T-cell (primary cell): ENCODE data around the gene SPOPL. TPM values are rescaled to one million over a fixed set of nuclear protein-coding genes. Genes with fewer than 3 reads are reported as not detected.
"Not testable (repeated sequence)": the region's sequence is repeated elsewhere in the genome, so short reads cannot be mapped to it uniquely, and the experiment has no call there.

Source experiments
- ATAC-seq, 4 experiments: fragments of 200-7000 bp in 3 of 4; fragments of 150-1000 bp in 1 of 4; cut with Tn5 transposase; replicated peaks in 1 of 4; 1 replicate in 3 of 4; 2 replicates in 1 of 4; pipeline ENCODE4 v1.10.0; 2021; ENCODE audit warnings: moderate library complexity in 3 of 4, mild to moderate bottlenecking in 2 of 4, moderate number of reproducible peaks in 1 of 4
- CTCF ChIA-PET, 2 donors: fragments of 300-600 bp; sonication (Branson Sonifier 250); formaldehyde crosslinking; loops; one replicate each; lab custom pipeline; 2022; ENCODE audit warnings: antibody characterized with exemption in 2 of 2; lab: Charles Lee
- POLR2A ChIA-PET, 2 donors: fragments of 300-600 bp; sonication (Branson Sonifier 250); formaldehyde crosslinking; loops; one replicate each; lab custom pipeline; 2022; ENCODE audit warnings: antibody characterized with exemption in 2 of 2; lab: Charles Lee
- DNase-seq, 35 experiments: peaks; one replicate each; pipeline versions ENCODE4 v3.0.0 to v3.0.0-alpha.2; 2013 to 2023
- H3K27ac ChIP-seq: one replicate; pipeline ENCODE4 v1.5.1; 2013; ENCODE audit warnings: low read length
- H3K27me3 ChIP-seq, 2 experiments: replicated peaks in 1 of 2; 1 replicate in 1 of 2; 2 replicates in 1 of 2; pipeline versions ENCODE4 v1.6.1 to v1.7.0; 2013; ENCODE audit warnings: low read length in 1 of 2, mixed read lengths in 1 of 2; ENCODE audit not compliant: control insufficient read depth in 2 of 2, insufficient read depth in 2 of 2; ENCODE audit errors: extremely low read depth in 1 of 2
- H3K36me3 ChIP-seq, 2 donors: 1 replicate in 1 of 2; 2 replicates in 1 of 2; pipeline versions ENCODE4 v1.6.1 to v1.7.0; 2013; ENCODE audit warnings: low read length in 1 of 2; ENCODE audit not compliant: control insufficient read depth in 2 of 2, insufficient read depth in 1 of 2; ENCODE audit errors: extremely low read depth in 1 of 2
- H3K4me1 ChIP-seq, 2 experiments: 1 replicate in 1 of 2; 2 replicates in 1 of 2; pipeline versions ENCODE4 v1.6.1 to v1.7.0; 2013; ENCODE audit warnings: low read length in 2 of 2, mixed read lengths in 1 of 2; ENCODE audit not compliant: insufficient read depth in 2 of 2, control insufficient read depth in 1 of 2; ENCODE audit errors: extremely low read depth in 1 of 2
- H3K4me3 ChIP-seq, 2 donors: 1 replicate in 1 of 2; 2 replicates in 1 of 2; pipeline versions ENCODE4 v1.5.1 to v1.7.0; 2013; ENCODE audit warnings: mild to moderate bottlenecking in 2 of 2, low read length in 1 of 2, moderate library complexity in 1 of 2; ENCODE audit not compliant: control insufficient read depth in 1 of 2; ENCODE audit errors: extremely low read depth in 1 of 2
- H3K9me3 ChIP-seq: 2 replicates; pipeline ENCODE4 v1.7.0; 2013
- H3K27ac Mint-ChIP-seq, 2 donors: one replicate each; pipeline ENCODE4 v1.8.0; 2020 to 2021; ENCODE audit warnings: mild to moderate bottlenecking in 2 of 2, mixed read lengths in 2 of 2
- H3K27me3 Mint-ChIP-seq, 2 donors: one replicate each; pipeline ENCODE4 v1.8.0; 2021 to 2022; ENCODE audit warnings: mixed read lengths in 2 of 2
- H3K36me3 Mint-ChIP-seq: one replicate; pipeline ENCODE4 v1.8.0; 2021; ENCODE audit warnings: mixed read lengths
- H3K4me1 Mint-ChIP-seq, 3 donors: one replicate each; pipeline ENCODE4 v1.8.0; 2020 to 2022; ENCODE audit warnings: mixed read lengths in 3 of 3, mild to moderate bottlenecking in 1 of 3
- H3K4me3 Mint-ChIP-seq, 3 donors: one replicate each; pipeline ENCODE4 v1.8.0; 2020 to 2022; ENCODE audit warnings: mild to moderate bottlenecking in 3 of 3, mixed read lengths in 3 of 3, moderate library complexity in 3 of 3
- H3K9me3 Mint-ChIP-seq, 3 donors: one replicate each; pipeline ENCODE4 v1.8.0; 2020 to 2022; ENCODE audit warnings: mixed read lengths in 3 of 3
- WGBS: methylation state at CpG from one replicate; pipeline ENCODE4 v1.1.5; 2013; ENCODE audit warnings: missing lambda C conversion rate; ENCODE audit not compliant: insufficient coverage; 5-methylcytosine and 5-hydroxymethylcytosine counted together
- total RNA-seq, 35 experiments: library from RNA in 6 of 35; stranded (reverse) in 6 of 35; fragments of 120-200 nt in 1 of 35; gene quantifications; one replicate each; pipeline versions ENCODE4 v1.2.1 to v1.2.4 and lab custom pipeline; 2013 to 2026

Gene SPOPL
- total RNA-seq, 5 donors from 2014 or later (not counting 1 experiment from before 2014, with no cell fraction given), result 10.4 to 22.0 (median 11.8) TPM

- Histone ChIP-seq H3K36me3 (no peaks in the 10 kb centered on the region), H3K4me3 (no peak overlapping the region), H3K9me3 (peaks cover 4% of the 10 kb centered on the region), H3K27ac (no peak overlapping the region), H3K4me1 (peaks cover 0 to 17% of the 10 kb centered on the region in 2 experiments), H3K27me3 (no peaks in the 10 kb centered on the region)
- ChIA-PET POLR2A (no interaction called here), CTCF (interaction anchor here in 1 of 2 donors (0.9 to 1.4 kb wide), 3 partner anchors 11 to 41 kb away, joined by 3 to 5 read pairs (median 4); no protein-coding TSS in a partner anchor)
- WGBS, result 100% methylated on average over 2 of the region's 3 CpGs
- H3K36me3 Mint-ChIP-seq, result peaks cover 13% of the 10 kb centered on the region
- peaks cover 0 to 5% of the 10 kb centered on the region in 2 donors for H3K27me3 Mint-ChIP-seq
- peak overlapping the region in 1 of 3 donors; percentile 22 for H3K4me3 Mint-ChIP-seq
- H3K9me3 Mint-ChIP-seq, result peaks cover 0 to 7% (median 1%) of the 10 kb centered on the region in 3 donors
- H3K4me1 Mint-ChIP-seq, result peaks cover 49 to 60% (median 52%) of the 10 kb centered on the region in 3 donors
- H3K27ac Mint-ChIP-seq, result no peak overlapping the region
- DNase-seq (no peak), ATAC-seq (no peak)
These were observed 13.5 kb downstream of the SPOPL start for GRCh38 chr2:138515092-138515491.

- H3K4me3 ChIP-seq, result no peak overlapping the region
- POLR2A ChIA-PET, result interaction anchor here in 1 of 2 donors (0.5 kb wide), 1 partner anchor 51 kb away, joined by 4 read pairs; no protein-coding TSS in a partner anchor
- peaks cover 9% of the 10 kb centered on the region for H3K36me3 Mint-ChIP-seq
These were observed 14.6 kb downstream of the SPOPL start for GRCh38 chr2:138516030-138516704.

GRCh38 chr2:138518860-138519259 lies 17.3 kb downstream of the SPOPL start:
- Mint-ChIP-seq H3K9me3 (peaks cover 0 to 9% (median 0%) of the 10 kb centered on the region in 3 donors), H3K36me3 (peaks cover 26% of the 10 kb centered on the region), H3K27me3 (no peaks in the 10 kb centered on the region), H3K4me1 (peaks cover 43 to 66% (median 50%) of the 10 kb centered on the region in 3 donors), H3K27ac (no peak overlapping the region), H3K4me3 (no peak overlapping the region)
- Histone ChIP-seq H3K9me3 (no peaks in the 10 kb centered on the region), H3K27ac (no peak overlapping the region), H3K27me3 (no peaks in the 10 kb centered on the region), H3K4me3 (no peak overlapping the region), H3K4me1 (peaks cover 0 to 17% of the 10 kb centered on the region in 2 experiments), H3K36me3 (no peaks in the 10 kb centered on the region)
- POLR2A ChIA-PET, result interaction anchor here in 1 of 2 donors (0.7 kb wide), 1 partner anchor 13 kb away, joined by 6 read pairs; no protein-coding TSS in a partner anchor
- CTCF ChIA-PET, result interaction anchor here in 1 of 2 donors (0.6 kb wide), 1 partner anchor 9 kb away, joined by 3 read pairs; no protein-coding TSS in a partner anchor
- ATAC-seq, result no peak
- no peak for DNase-seq
- no CpG with 5 or more reads among the region's 1 CpG for WGBS

More at GRCh38 chr2:138516030-138516704, 14.6 kb downstream of the SPOPL start:
- DNase-seq, result peak in 1 of 35 experiments; percentile 24
- CTCF ChIA-PET, result interaction anchor here in 1 of 2 donors (0.9 to 1.4 kb wide), 3 partner anchors 13 to 42 kb away, joined by 3 to 5 read pairs (median 4); no protein-coding TSS in a partner anchor
- peak overlapping the region in 1 of 2 donors; percentile 12 for H3K27ac Mint-ChIP-seq
- H3K9me3 Mint-ChIP-seq, result peaks cover 0 to 7% (median 0%) of the 10 kb centered on the region in 3 donors
- 10% methylated on average over 3 of the region's 3 CpGs for WGBS
- Histone ChIP-seq H3K27me3 (no peaks in the 10 kb centered on the region), H3K9me3 (peaks cover 1% of the 10 kb centered on the region), H3K27ac (no peak overlapping the region), H3K4me1 (peaks cover 0 to 17% of the 10 kb centered on the region in 2 experiments), H3K36me3 (no peaks in the 10 kb centered on the region)
- peaks cover 49 to 59% (median 53%) of the 10 kb centered on the region in 3 donors for H3K4me1 Mint-ChIP-seq
- peaks cover 0 to 5% of the 10 kb centered on the region in 2 donors for H3K27me3 Mint-ChIP-seq
- peak in 3 of 4 experiments; percentile 58 to 75 (median 67) for ATAC-seq
- H3K4me3 Mint-ChIP-seq, result peak overlapping the region in 1 of 3 donors; percentile 1

GRCh38 chr2:138521821-138522220 lies 20.3 kb downstream of the SPOPL start:
- H3K9me3 ChIP-seq, result no peaks in the 10 kb centered on the region
- no peak for DNase-seq
- 100% methylated on average over 1 of the region's 5 CpGs for WGBS
- no peaks in the 10 kb centered on the region for H3K27me3 ChIP-seq
- H3K36me3 ChIP-seq, result no peaks in the 10 kb centered on the region
- H3K27ac Mint-ChIP-seq, result no peak overlapping the region
- ChIA-PET POLR2A (no interaction called here), CTCF (interaction anchor here in 1 of 2 donors (1.0 kb wide), 1 partner anchor 17 kb away, joined by 3 read pairs; no protein-coding TSS in a partner anchor)
- no peak for ATAC-seq
- H3K9me3 Mint-ChIP-seq, result peaks cover 8 to 16% (median 8%) of the 10 kb centered on the region in 3 donors
- H3K36me3 Mint-ChIP-seq, result peaks cover 40% of the 10 kb centered on the region
- no peak overlapping the region for H3K27ac ChIP-seq
- no peak overlapping the region for H3K4me3 ChIP-seq
- no peaks in the 10 kb centered on the region for H3K27me3 Mint-ChIP-seq
- H3K4me1 ChIP-seq, result peaks cover 0 to 2% of the 10 kb centered on the region in 2 experiments
- H3K4me3 Mint-ChIP-seq, result no peak overlapping the region
- H3K4me1 Mint-ChIP-seq, result peaks cover 22 to 51% (median 29%) of the 10 kb centered on the region in 3 donors

GRCh38 chr2:138522556-138522955 lies 21.0 kb downstream of the SPOPL start:
- Mint-ChIP-seq H3K4me1 (peaks cover 27 to 50% (median 30%) of the 10 kb centered on the region in 3 donors), H3K9me3 (peaks cover 8 to 16% (median 8%) of the 10 kb centered on the region in 3 donors), H3K27me3 (no peaks in the 10 kb centered on the region), H3K27ac (no peak overlapping the region), H3K4me3 (no peak overlapping the region), H3K36me3 (peaks cover 43% of the 10 kb centered on the region)
- no peaks in the 10 kb centered on the region for H3K9me3 ChIP-seq
- no peak overlapping the region for H3K4me3 ChIP-seq
- no peaks in the 10 kb centered on the region for H3K27me3 ChIP-seq
- POLR2A ChIA-PET, result no interaction called here
- CTCF ChIA-PET, result interaction anchor here in 1 of 2 donors (1.0 kb wide), 1 partner anchor 18 kb away, joined by 3 read pairs; no protein-coding TSS in a partner anchor
- peaks cover 0 to 2% of the 10 kb centered on the region in 2 experiments for H3K4me1 ChIP-seq
- no peaks in the 10 kb centered on the region for H3K36me3 ChIP-seq
- ATAC-seq (no peak), DNase-seq (no peak)
- WGBS, result no CpG with 5 or more reads among the region's 3 CpGs
- H3K27ac ChIP-seq, result no peak overlapping the region

GRCh38 chr2:138523018-138523672 lies 21.6 kb downstream of the SPOPL start:
- peaks cover 47% of the 10 kb centered on the region for H3K36me3 Mint-ChIP-seq
- DNase-seq, POLR2A ChIA-PET, H3K27me3 Mint-ChIP-seq, H3K9me3 ChIP-seq, ATAC-seq, H3K4me3 Mint-ChIP-seq, H3K27me3 ChIP-seq, H3K36me3 ChIP-seq, H3K27ac Mint-ChIP-seq, H3K4me3 ChIP-seq, H3K4me1 ChIP-seq, H3K27ac ChIP-seq: not testable (repeated sequence)
- H3K4me1 Mint-ChIP-seq, result peaks cover 31 to 53% (median 31%) of the 10 kb centered on the region in 3 donors
- peaks cover 8 to 16% (median 8%) of the 10 kb centered on the region in 3 donors for H3K9me3 Mint-ChIP-seq
- 67% methylated on average over 3 of the region's 7 CpGs for WGBS
- CTCF ChIA-PET, result interaction anchor here in 1 of 2 donors (1.0 kb wide), 1 partner anchor 18 kb away, joined by 3 read pairs; no protein-coding TSS in a partner anchor
